DND-41 (cell line): ENCODE measurements around the gene TCEA2.

Experiments used
- EZH2 ChIP-seq: IDR thresholded peaks from 3 replicates; pipeline ENCODE4 v1.6.1; 2012; ENCODE audit warnings: borderline replicate concordance, low read depth, mild to moderate bottlenecking, moderate library complexity, low read length, inconsistent platforms; ENCODE audit not compliant: severe bottlenecking
- TF ChIP-seq, protein P1 (sequence below): IDR thresholded peaks from 2 replicates; pipeline ENCODE4 v1.5.1; 2012; ENCODE audit warnings: borderline replicate concordance, low read length, moderate library complexity, mild to moderate bottlenecking; ENCODE audit not compliant: poor library complexity, severe bottlenecking; ENCODE audit errors: extremely low read depth

DNA sequence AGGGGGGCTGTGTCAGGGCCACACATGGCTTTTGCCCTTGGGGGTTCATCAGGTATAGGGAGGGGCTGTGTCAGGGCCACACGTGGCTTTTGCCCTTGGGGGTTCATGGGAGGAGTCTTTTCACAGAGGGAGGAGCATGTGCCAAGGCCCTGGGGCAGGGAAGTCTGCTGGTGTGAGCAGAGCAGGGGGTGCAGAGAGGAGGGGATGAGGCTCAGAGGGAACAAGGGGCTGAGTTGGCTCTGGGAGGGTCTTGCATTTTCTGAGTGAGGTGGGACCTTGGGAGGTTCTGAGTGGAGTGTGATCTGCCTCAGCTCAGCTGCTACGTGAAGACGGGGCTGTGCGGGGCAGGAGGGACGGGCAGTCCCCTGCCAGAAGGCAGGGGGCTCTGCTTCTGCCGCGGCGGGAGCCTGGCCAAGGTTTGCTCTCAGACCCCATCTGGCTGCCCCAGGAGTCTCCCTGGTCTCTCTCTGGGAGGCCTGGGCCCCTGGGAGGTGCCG, 7.6 kb upstream of the TCEA2 start:
- TF ChIP-seq, protein P1, sequence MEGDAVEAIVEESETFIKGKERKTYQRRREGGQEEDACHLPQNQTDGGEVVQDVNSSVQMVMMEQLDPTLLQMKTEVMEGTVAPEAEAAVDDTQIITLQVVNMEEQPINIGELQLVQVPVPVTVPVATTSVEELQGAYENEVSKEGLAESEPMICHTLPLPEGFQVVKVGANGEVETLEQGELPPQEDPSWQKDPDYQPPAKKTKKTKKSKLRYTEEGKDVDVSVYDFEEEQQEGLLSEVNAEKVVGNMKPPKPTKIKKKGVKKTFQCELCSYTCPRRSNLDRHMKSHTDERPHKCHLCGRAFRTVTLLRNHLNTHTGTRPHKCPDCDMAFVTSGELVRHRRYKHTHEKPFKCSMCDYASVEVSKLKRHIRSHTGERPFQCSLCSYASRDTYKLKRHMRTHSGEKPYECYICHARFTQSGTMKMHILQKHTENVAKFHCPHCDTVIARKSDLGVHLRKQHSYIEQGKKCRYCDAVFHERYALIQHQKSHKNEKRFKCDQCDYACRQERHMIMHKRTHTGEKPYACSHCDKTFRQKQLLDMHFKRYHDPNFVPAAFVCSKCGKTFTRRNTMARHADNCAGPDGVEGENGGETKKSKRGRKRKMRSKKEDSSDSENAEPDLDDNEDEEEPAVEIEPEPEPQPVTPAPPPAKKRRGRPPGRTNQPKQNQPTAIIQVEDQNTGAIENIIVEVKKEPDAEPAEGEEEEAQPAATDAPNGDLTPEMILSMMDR: no peak
- TF ChIP-seq EZH2: no peak
